H1 (cell line): ENCODE results near the gene TNFAIP1. TPM values are rescaled to one million over a fixed set of nuclear protein-coding genes. Genes with fewer than 3 reads are reported as not detected.

Source experiments
- CTCF ChIA-PET: fragments of 300-600 bp; sonication (Branson Sonifier 250); formaldehyde crosslinking; loops from one replicate; lab custom pipeline; 2021; ENCODE audit not compliant: partially characterized antibody; lab: Charles Lee
- POLR2A ChIA-PET: fragments of 300-600 bp; sonication (Branson Sonifier 250); formaldehyde crosslinking; loops from one replicate; lab custom pipeline; 2021; ENCODE audit warnings: inconsistent platforms; ENCODE audit not compliant: partially characterized antibody; lab: Charles Lee
- DNase-seq, 2 experiments: peaks; one replicate each; pipeline versions ENCODE4 v3.0.0 to v3.0.0-alpha.2; 2010 to 2022; ENCODE audit warnings: low spot score in 2 of 2, low read depth in 1 of 2, mixed read lengths in 1 of 2
- FAIRE-seq: peaks from 2 replicates; lab custom pipeline; 2011; peaks lifted over from hg19 to GRCh38; lab: Jason Lieb, UNC
- H2AFZ ChIP-seq: 2 replicates; pipeline ENCODE4 v1.8.1; 2012; ENCODE audit warnings: low read length, inconsistent platforms
- H2AK5ac ChIP-seq: 2 replicates; pipeline ENCODE4 v1.6.1; 2013; ENCODE audit warnings: low read depth, low read length
- H2BK120ac ChIP-seq: replicated peaks from 2 replicates; pipeline ENCODE3; 2013; ENCODE audit warnings: low read depth, low read length, inconsistent platforms
- H2BK12ac ChIP-seq: 2 replicates; pipeline ENCODE4 v1.6.1; 2013; ENCODE audit warnings: low read depth, low read length
- H2BK15ac ChIP-seq: 2 replicates; pipeline ENCODE4 v1.6.1; 2013; ENCODE audit warnings: low read length
- H2BK20ac ChIP-seq: 2 replicates; pipeline ENCODE4 v1.6.1; 2013; ENCODE audit warnings: low read length
- H2BK5ac ChIP-seq: 2 replicates; pipeline ENCODE4 v1.6.1; 2013; ENCODE audit warnings: low read depth, low read length
- H3K14ac ChIP-seq: 2 replicates; pipeline ENCODE4 v1.6.1; 2013; ENCODE audit warnings: inconsistent platforms; ENCODE audit not compliant: insufficient read length
- H3K18ac ChIP-seq: 2 replicates; pipeline ENCODE4 v1.6.1; 2013; ENCODE audit warnings: low read length; ENCODE audit errors: extremely low read depth
- H3K23ac ChIP-seq: 2 replicates; pipeline ENCODE4 v1.6.1; 2013; ENCODE audit warnings: inconsistent platforms; ENCODE audit not compliant: insufficient read length
- H3K23me2 ChIP-seq: 2 replicates; pipeline ENCODE4 v1.6.1; 2013; ENCODE audit warnings: low read depth, low read length
- H3K27ac ChIP-seq: 2 replicates; pipeline ENCODE4 v1.6.1; 2011; ENCODE audit warnings: low read depth, low read length, inconsistent platforms
- H3K27me3 ChIP-seq, 4 experiments: replicated peaks in 1 of 4; 1 replicate in 1 of 4; 2 replicates in 3 of 4; pipeline versions ENCODE4 v1.6.1 to v1.8.1; 2011 to 2013; ENCODE audit warnings: low read length in 3 of 4, mild to moderate bottlenecking in 3 of 4, inconsistent platforms in 2 of 4, mixed read lengths in 2 of 4, moderate library complexity in 1 of 4; ENCODE audit not compliant: control insufficient read depth in 3 of 4, insufficient read depth in 3 of 4; ENCODE audit errors: extremely low read depth in 1 of 4
- H3K36me3 ChIP-seq, 4 experiments: 2 replicates each; pipeline versions ENCODE4 v1.6.1 to v1.8.1; 2011 to 2013; ENCODE audit warnings: mild to moderate bottlenecking in 4 of 4, low read length in 3 of 4, moderate library complexity in 2 of 4, control low read depth in 1 of 4, inconsistent platforms in 1 of 4; ENCODE audit not compliant: insufficient read depth in 4 of 4, control insufficient read depth in 2 of 4
- H3K4ac ChIP-seq: replicated peaks from 2 replicates; pipeline ENCODE3; 2013; ENCODE audit warnings: low read length, low read depth, mixed read lengths, inconsistent platforms; ENCODE audit not compliant: insufficient read length
- H3K4me1 ChIP-seq, 4 experiments: replicated peaks in 1 of 4; 1 replicate in 1 of 4; 2 replicates in 3 of 4; pipeline versions ENCODE4 v1.6.1 to v1.8.1; 2011 to 2013; ENCODE audit warnings: low read length in 3 of 4, inconsistent platforms in 2 of 4, mixed read lengths in 1 of 4; ENCODE audit not compliant: insufficient read depth in 4 of 4, control insufficient read depth in 3 of 4
- H3K4me2 ChIP-seq, 2 experiments: 2 replicates each; pipeline versions ENCODE4 v1.6.1 to v1.8.1; 2011 to 2013; ENCODE audit warnings: low read depth in 2 of 2, low read length in 2 of 2, control low read depth in 1 of 2, inconsistent platforms in 1 of 2, mild to moderate bottlenecking in 1 of 2; ENCODE audit not compliant: insufficient read depth in 1 of 2
- H3K4me3 ChIP-seq, 4 experiments: fragments of 200-600, 300-600 bp in 1 of 4; sonication (generic), shearing (Covaris generic), sonication (Bioruptor Twin) in 1 of 4; 2 replicates each; pipeline versions ENCODE4 v1.5.1 to v1.8.1; 2011 to 2016; ENCODE audit warnings: low read length in 4 of 4, low read depth in 3 of 4, control low read depth in 2 of 4, inconsistent platforms in 2 of 4, mild to moderate bottlenecking in 2 of 4, mixed read lengths in 1 of 4, moderate library complexity in 1 of 4; ENCODE audit not compliant: insufficient read depth in 2 of 4; ENCODE audit errors: extremely low read depth in 1 of 4
- H3K56ac ChIP-seq: replicated peaks from 2 replicates; pipeline ENCODE3; 2013; ENCODE audit warnings: low read depth, mild to moderate bottlenecking, mixed read lengths, low read length, inconsistent platforms; ENCODE audit not compliant: insufficient read length
- H3K79me1 ChIP-seq: 2 replicates; pipeline ENCODE4 v1.6.1; 2013; ENCODE audit warnings: low read depth, low read length, control low read depth
- H3K79me2 ChIP-seq, 2 experiments: 2 replicates each; pipeline versions ENCODE4 v1.6.1 to v1.8.1; 2012 to 2013; ENCODE audit warnings: low read length in 2 of 2, mild to moderate bottlenecking in 2 of 2, inconsistent platforms in 1 of 2; ENCODE audit not compliant: insufficient read depth in 2 of 2, control insufficient read depth in 1 of 2
- H3K9ac ChIP-seq, 4 experiments: replicated peaks in 1 of 4; 1 replicate in 1 of 4; 2 replicates in 3 of 4; pipeline versions ENCODE4 v1.6.1 to v1.8.1; 2011 to 2013; ENCODE audit warnings: low read depth in 3 of 4, low read length in 3 of 4, control low read depth in 2 of 4, mild to moderate bottlenecking in 2 of 4, moderate library complexity in 2 of 4, inconsistent platforms in 1 of 4; ENCODE audit errors: extremely low read depth in 1 of 4
- H3K9me3 ChIP-seq, 2 experiments: 2 replicates each; pipeline versions ENCODE4 v1.6.1 to v1.8.1; 2012 to 2013; ENCODE audit warnings: mild to moderate bottlenecking in 2 of 2, moderate library complexity in 2 of 2, control low read depth in 1 of 2, inconsistent platforms in 1 of 2, low read depth in 1 of 2, low read length in 1 of 2, mixed read lengths in 1 of 2; ENCODE audit not compliant: insufficient read depth in 2 of 2
- H4K20me1 ChIP-seq, 2 experiments: replicated peaks in 1 of 2; 2 replicates each; pipeline versions ENCODE3 to v1.8.1; 2011 to 2013; ENCODE audit warnings: inconsistent platforms in 2 of 2, low read length in 2 of 2, mild to moderate bottlenecking in 1 of 2; ENCODE audit not compliant: insufficient read depth in 2 of 2, control insufficient read depth in 1 of 2
- H4K5ac ChIP-seq: 2 replicates; pipeline ENCODE4 v1.6.1; 2013; ENCODE audit warnings: low read length, low read depth, mixed read lengths, inconsistent platforms; ENCODE audit not compliant: insufficient read length
- H4K8ac ChIP-seq: 2 replicates; pipeline ENCODE4 v1.8.0; 2013; ENCODE audit warnings: mild to moderate bottlenecking, moderate library complexity, low read length, inconsistent platforms; ENCODE audit not compliant: insufficient read depth; ENCODE audit errors: extremely low read depth
- H4K91ac ChIP-seq: replicated peaks from 2 replicates; pipeline ENCODE3; 2013; ENCODE audit warnings: low read length, mixed read lengths, inconsistent platforms; ENCODE audit not compliant: insufficient read length
- E2F6 ChIP-seq: IDR thresholded peaks from 2 replicates; pipeline ENCODE4 v1.6.1; 2012; ENCODE audit warnings: inconsistent platforms
- POLR2A ChIP-seq, 2 experiments: IDR thresholded peaks; 1 replicate in 1 of 2; 2 replicates in 1 of 2; pipeline ENCODE4 v1.6.1; 2011; ENCODE audit warnings: low read depth in 2 of 2, low read length in 2 of 2, mild to moderate bottlenecking in 2 of 2; ENCODE audit errors: control extremely low read depth in 1 of 2
- SIRT6 ChIP-seq: IDR thresholded peaks from one replicate; pipeline ENCODE4 v1.7.1; 2012; ENCODE audit warnings: low read length, inconsistent platforms
- WGBS, 2 experiments: shearing (Covaris generic) in 1 of 2; methylation state at CpG; one replicate each; pipeline versions ENCODE4 v1.1.6 to v1.1.7; 2013 to 2015; ENCODE audit warnings: low lambda C conversion rate in 2 of 2, mixed read lengths in 2 of 2, inconsistent platforms in 1 of 2, low coverage in 1 of 2, missing lambda C conversion rate in 1 of 2; ENCODE audit not compliant: insufficient replicate concordance in 2 of 2, insufficient coverage in 1 of 2, insufficient read length in 1 of 2; ENCODE audit errors: extremely low coverage in 1 of 2, missing lambda C conversion rate in 1 of 2; 5-methylcytosine and 5-hydroxymethylcytosine counted together
- polyA plus RNA-seq, 7 experiments: library from polyadenylated mRNA; depleted of rRNA in 3 of 7; stranded (reverse) in 5 of 7; unstranded in 2 of 7; fragments of >200 nt in 5 of 7; fragments of 200-250 nt in 2 of 7; gene quantifications; 1 replicate in 5 of 7; 2 replicates in 1 of 7; 4 replicates in 1 of 7; pipeline versions ENCODE4 v1.2.1 to v1.2.3, GENCODE V29; 2011 to 2013; ENCODE audit warnings: missing spikeins in 2 of 7, mixed read lengths in 2 of 7
- total RNA-seq: library from RNA; stranded (reverse); fragmentation: NEBNext Ultra II Directional; extraction: Animal tissue kit (Norgen Biotek cat#: 25700); gene quantifications from 2 replicates; pipeline ENCODE4 v1.2.1, GENCODE V29; 2021

The TNFAIP1 gene
- total and polyA plus RNA-seq, 2 of the 8 experiments (the other 6 are each of a cell fraction or from before 2014, with no cell fraction given) = 16.9 to 19.5 TPM

DNA sequence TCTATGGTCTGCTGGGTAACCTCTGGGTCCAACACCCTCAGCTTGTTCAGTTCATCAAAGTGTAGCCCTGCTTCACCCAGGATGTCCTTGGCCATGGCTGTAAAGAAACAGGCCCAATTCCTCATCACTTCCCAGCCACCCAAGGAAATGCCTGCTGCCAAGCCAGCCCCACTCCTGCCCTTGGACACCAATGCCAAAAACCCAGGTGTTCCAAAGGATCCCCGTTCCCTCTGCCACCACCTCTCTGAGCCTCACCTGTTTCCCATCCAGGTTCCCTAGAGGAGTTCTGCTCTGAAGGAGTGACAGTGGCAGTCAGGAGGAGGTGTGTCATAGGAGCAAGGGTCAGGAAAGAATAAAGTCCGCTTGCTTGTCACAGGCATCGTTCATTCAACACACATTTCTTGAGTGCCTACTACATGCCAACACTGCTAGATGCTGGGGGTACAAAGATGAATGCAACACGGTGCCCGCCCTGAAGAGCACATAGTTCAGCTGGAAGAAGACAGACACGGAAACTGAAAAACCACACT, 3.6 kb upstream of the TNFAIP1 start:
- H2AFZ ChIP-seq = no peak overlapping the region
- no peak overlapping the region for H2BK15ac ChIP-seq
- no peak overlapping the region for H2BK5ac ChIP-seq
- CTCF ChIA-PET = interaction anchor here (1.2 kb wide), 1 partner anchor 12 kb away, joined by 4 read pairs; no protein-coding TSS in a partner anchor
- H2AK5ac ChIP-seq = no peak overlapping the region
- no peaks in the 10 kb centered on the region for H3K27me3 ChIP-seq
- peak overlapping the region; percentile 26; the same call in 1 of the 2 replicates for H4K8ac ChIP-seq
- H4K20me1 ChIP-seq = peaks cover 7% of the 10 kb centered on the region in 2 experiments
- H3K4me2 ChIP-seq = no peak overlapping the region
- peaks cover 10% of the 10 kb centered on the region; the same call in 1 of the 2 replicates for H3K23me2 ChIP-seq
- 90% methylated on average over 6 of the region's 6 CpGs; no CpG with 5 or more reads in 1 of the 2 experiments for WGBS, 2 experiments
- no peak overlapping the region for H3K18ac ChIP-seq
- H3K36me3 ChIP-seq = peaks cover 8 to 24% (median 18%) of the 10 kb centered on the region in 4 experiments
- peaks cover 0 to 10% (median 8%) of the 10 kb centered on the region in 4 experiments; a peak in 6 of 7 replicates for H3K4me1 ChIP-seq
- no peak overlapping the region for H4K5ac ChIP-seq
- H3K9ac ChIP-seq = no peak overlapping the region
- H3K27ac ChIP-seq = no peak overlapping the region
- no peak overlapping the region for H3K4ac ChIP-seq
- no peak for DNase-seq
- H2BK120ac ChIP-seq = no peak overlapping the region
- TF ChIP-seq E2F6 (no peak), POLR2A (IDR thresholded peaks at IDR 0.05; ENCODE audit: control extremely low read depth in 1 of 2, low read depth in 2 of 2, low read length in 2 of 2) (peak; percentile 5 to 44; a peak in 2 of 3 replicates), SIRT6 (no peak)
- H3K79me1 ChIP-seq = peaks cover 7% of the 10 kb centered on the region
- FAIRE-seq = no peak
- H3K23ac ChIP-seq = no peak overlapping the region
- H2BK20ac ChIP-seq = no peak overlapping the region
- no peak overlapping the region for H4K91ac ChIP-seq
- H3K4me3 ChIP-seq = no peak overlapping the region
- no peak overlapping the region for H2BK12ac ChIP-seq
- no peaks in the 10 kb centered on the region for H3K9me3 ChIP-seq
- peaks cover 0 to 8% of the 10 kb centered on the region in 2 experiments; a peak in 2 of 4 replicates for H3K79me2 ChIP-seq
- POLR2A ChIA-PET = interaction anchor here (1.6 to 2.9 kb wide), 2 partner anchors 13 to 15 kb away, joined by 3 to 30 read pairs; partner anchors contain the start of gene TMEM97
- H3K14ac ChIP-seq = no peak overlapping the region
- H3K56ac ChIP-seq = no peak overlapping the region
